ENCODE results near the gene RAD51C. TPM values are rescaled to one million over a fixed set of nuclear protein-coding genes. Genes with fewer than 3 reads are reported as not detected.

The RAD51C gene
- total RNA-seq, 2 donors from 2014 or later = 19.7 to 22.6 TPM

- intact Hi-C loops (cut with DNase I) = no loop called here
- DNase-seq (ENCODE audit: low spot score) = no peak
These were observed 91.0 kb downstream of the RAD51C start for GRCh38 chr17:58783380-58783779.

DNA sequence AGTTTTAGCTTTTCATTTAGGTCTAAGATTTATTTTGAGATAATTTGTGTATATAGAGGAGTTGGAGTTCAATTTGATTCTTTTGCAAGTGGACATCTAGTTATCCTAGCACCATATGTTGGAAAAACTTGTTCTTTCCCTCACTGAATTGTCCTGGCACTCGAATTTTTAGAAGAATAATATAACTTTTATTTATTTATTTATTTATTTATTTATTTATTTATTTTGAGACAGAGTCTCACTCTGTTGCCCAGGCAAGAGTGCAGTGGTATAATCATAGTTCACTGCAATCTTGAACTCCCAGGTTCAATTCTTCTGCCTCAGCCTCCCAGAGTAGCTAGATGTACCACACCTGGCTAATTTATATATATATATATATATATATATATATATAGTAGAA lies 92.7 kb downstream of the RAD51C start:
- intact Hi-C loops (cut with DNase I) = no loop called here
- no peak for DNase-seq (ENCODE audit: low spot score)

Other genes with a start within 250 kb of the RAD51C start
- gene HSF5, start 204.2 kb upstream of the RAD51C start, total RNA-seq = under 1 TPM in 1 of 2 donors, not detected in 1; 0.05 TPM
- gene MTMR4, start 178.0 kb upstream of the RAD51C start, total RNA-seq = 10 to 100 TPM; 27.4 to 28.5 TPM
- gene TEX14, start 557 bp upstream of the RAD51C start, total RNA-seq = under 1 TPM; 0.10 to 0.14 TPM
- gene PPM1E, start 63.3 kb downstream of the RAD51C start, total RNA-seq = under 1 TPM in 1 of 2 donors, not detected in 1; 0.19 TPM

Data from posterior vena cava (tissue), 2 donors.